Activated naive CD4-positive, alpha-beta T cell treated with anti-CD3 and anti-CD28 coated beads for 36 hours (primary cell): ENCODE data around the gene TRPM3. TPM values are rescaled to one million over a fixed set of nuclear protein-coding genes. Genes with fewer than 3 reads are reported as not detected.

Source experiments
- CTCF ChIA-PET: fragments of 350-600 bp; sonication (Branson Sonifier 250); formaldehyde crosslinking; loops from one replicate; lab custom pipeline; 2021; ENCODE audit warnings: antibody characterized with exemption; lab: Charles Lee
- DNase-seq: peaks from one replicate; pipeline ENCODE4 v3.0.0-alpha.2; 2020
- H3K27ac Mint-ChIP-seq: one replicate; pipeline ENCODE4 v1.8.0; 2021; ENCODE audit warnings: mild to moderate bottlenecking, mixed read lengths
- H3K27me3 Mint-ChIP-seq: one replicate; pipeline ENCODE4 v1.8.0; 2021; ENCODE audit warnings: low read depth, mixed read lengths
- H3K36me3 Mint-ChIP-seq: one replicate; pipeline ENCODE4 v1.8.0; 2021; ENCODE audit warnings: low read depth, mixed read lengths
- H3K4me1 Mint-ChIP-seq: one replicate; pipeline ENCODE4 v1.8.0; 2021; ENCODE audit warnings: low read depth, mixed read lengths
- H3K4me3 Mint-ChIP-seq: one replicate; pipeline ENCODE4 v1.8.0; 2021; ENCODE audit warnings: mild to moderate bottlenecking, moderate library complexity, mixed read lengths
- H3K9me3 Mint-ChIP-seq: one replicate; pipeline ENCODE4 v1.8.0; 2021; ENCODE audit warnings: mixed read lengths
- intact Hi-C: fragments of 100-400 bp; cut with micrococcal nuclease; formaldehyde crosslinking; loops from one replicate; pipeline ENCODE4 v1.15.1; 2023
- total RNA-seq, 2 experiments: library from RNA; stranded (reverse); gene quantifications; one replicate each; pipeline ENCODE4 v1.2.3, GENCODE V29; 2021

Gene TRPM3
- total RNA-seq, 2 experiments from 2014 or later: 0.02 TPM; not detected in 1

DNA sequence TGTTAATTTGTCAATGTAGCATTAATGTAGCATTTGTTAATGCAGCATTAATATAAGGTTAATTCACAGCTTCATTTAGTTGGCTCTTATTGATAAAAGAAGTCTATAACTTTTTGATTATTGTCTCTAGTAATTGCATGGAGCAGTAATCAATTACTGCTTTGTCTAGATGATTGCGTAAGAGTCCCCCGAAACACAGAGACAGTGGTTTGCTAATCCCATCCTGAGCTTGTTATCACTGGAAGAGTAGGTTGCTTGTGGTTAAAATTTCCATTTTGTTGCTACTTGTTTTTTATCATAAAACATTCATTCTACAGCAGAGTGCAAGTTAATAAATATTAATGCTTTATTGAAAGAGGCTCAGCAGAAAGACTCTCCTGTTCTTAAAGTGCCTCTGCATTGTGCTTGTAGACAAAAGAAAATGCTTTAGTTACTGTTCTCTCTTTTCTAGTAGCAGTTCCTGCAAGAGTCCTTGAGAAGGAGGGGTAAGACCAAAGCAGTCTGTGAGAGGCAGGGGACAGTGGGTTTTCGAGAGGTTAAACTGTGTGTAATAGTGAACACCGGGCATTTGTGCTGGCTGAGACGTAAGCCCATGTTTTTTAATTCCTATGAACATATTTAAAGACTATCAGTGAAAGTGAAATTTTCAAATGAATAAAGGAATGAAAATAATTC, 291.7 kb downstream of the TRPM3 start:
- peaks cover 7% of the 10 kb centered on the region for H3K27me3 Mint-ChIP-seq
- intact Hi-C loops: no loop called here
- H3K27ac Mint-ChIP-seq: no peak overlapping the region
- H3K9me3 Mint-ChIP-seq: no peaks in the 10 kb centered on the region
- H3K4me1 Mint-ChIP-seq: no peaks in the 10 kb centered on the region
- no peak for DNase-seq
- H3K36me3 Mint-ChIP-seq: no peaks in the 10 kb centered on the region
- CTCF ChIA-PET: interaction anchor here (0.6 kb wide), 1 partner anchor 699 kb away, joined by 6 read pairs; no protein-coding TSS in a partner anchor
- no peak overlapping the region for H3K4me3 Mint-ChIP-seq

DNA sequence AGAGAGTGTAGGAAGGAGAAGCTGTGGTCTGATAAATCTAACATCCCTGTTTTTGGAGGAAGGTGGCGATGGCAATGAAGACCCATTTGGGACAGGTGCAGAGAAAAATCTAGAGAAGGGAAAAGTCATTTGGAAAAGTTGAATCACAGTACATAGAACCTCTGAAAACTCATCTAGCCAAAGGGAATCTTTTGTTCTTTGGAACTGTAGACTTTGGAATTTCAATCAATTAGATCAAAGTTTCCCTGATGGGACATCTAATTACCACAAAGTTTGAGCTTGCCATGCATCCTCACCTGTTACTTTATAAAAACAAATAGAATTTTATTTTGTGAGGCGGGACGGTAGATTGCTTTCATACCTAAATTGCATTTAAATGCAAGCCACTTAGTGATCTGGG, 294.9 kb downstream of the TRPM3 start:
- DNase-seq: no peak
- CTCF ChIA-PET: no interaction called here
- Mint-ChIP-seq H3K27ac (no peak overlapping the region), H3K4me1 (no peaks in the 10 kb centered on the region), H3K27me3 (peaks cover 3% of the 10 kb centered on the region), H3K4me3 (no peak overlapping the region), H3K9me3 (no peaks in the 10 kb centered on the region), H3K36me3 (no peaks in the 10 kb centered on the region)
- intact Hi-C loops: no loop called here

DNA sequence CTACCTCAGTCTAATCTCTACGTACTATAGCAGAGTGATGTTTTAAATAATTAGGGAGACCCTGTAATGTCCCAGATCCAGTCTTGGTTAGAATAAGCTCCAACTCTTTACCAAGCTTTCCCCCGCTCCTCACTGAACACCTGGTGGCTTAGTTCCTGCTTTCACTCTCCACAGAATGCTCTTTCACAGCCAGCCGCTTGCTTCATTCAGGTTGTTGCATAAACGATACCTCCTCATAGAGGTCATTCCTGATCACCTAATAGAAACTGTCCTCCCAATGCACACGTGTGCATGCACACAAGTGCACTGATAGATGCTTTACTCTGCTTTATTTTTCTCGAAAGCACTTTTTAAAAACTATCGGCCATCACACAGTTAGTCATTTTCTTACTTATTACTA, 298.1 kb downstream of the TRPM3 start:
- H3K36me3 Mint-ChIP-seq: no peaks in the 10 kb centered on the region
- no peaks in the 10 kb centered on the region for H3K4me1 Mint-ChIP-seq
- CTCF ChIA-PET: no interaction called here
- intact Hi-C loops: no loop called here
- no peak overlapping the region for H3K4me3 Mint-ChIP-seq
- no peaks in the 10 kb centered on the region for H3K9me3 Mint-ChIP-seq
- no peak overlapping the region for H3K27ac Mint-ChIP-seq
- H3K27me3 Mint-ChIP-seq: peaks cover 3% of the 10 kb centered on the region
- DNase-seq: no peak

DNA sequence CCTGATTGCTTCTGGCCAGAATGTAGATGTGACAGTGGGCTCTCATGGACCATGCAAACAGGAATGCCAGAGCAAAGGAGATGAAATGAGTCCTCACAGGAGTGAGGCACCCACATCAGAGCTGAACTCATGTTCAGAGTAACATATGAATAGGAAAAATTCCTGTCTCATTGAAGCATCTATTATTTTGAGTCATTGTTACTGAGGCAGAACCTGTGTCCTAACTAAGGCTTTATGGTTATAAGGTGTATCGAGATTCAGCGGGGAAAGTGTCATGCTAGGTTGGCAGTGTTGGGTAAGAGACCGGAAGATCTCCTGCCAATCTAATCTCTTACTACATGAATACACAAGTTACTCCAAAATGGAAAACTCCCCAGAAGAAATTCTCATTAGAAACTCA, 304.1 kb downstream of the TRPM3 start:
- Mint-ChIP-seq H3K27me3 (peaks cover 2% of the 10 kb centered on the region), H3K27ac (no peak overlapping the region), H3K4me1 (no peaks in the 10 kb centered on the region), H3K4me3 (no peak overlapping the region), H3K36me3 (no peaks in the 10 kb centered on the region), H3K9me3 (no peaks in the 10 kb centered on the region)
- CTCF ChIA-PET: no interaction called here
- no peak for DNase-seq
- intact Hi-C loops: no loop called here

DNA sequence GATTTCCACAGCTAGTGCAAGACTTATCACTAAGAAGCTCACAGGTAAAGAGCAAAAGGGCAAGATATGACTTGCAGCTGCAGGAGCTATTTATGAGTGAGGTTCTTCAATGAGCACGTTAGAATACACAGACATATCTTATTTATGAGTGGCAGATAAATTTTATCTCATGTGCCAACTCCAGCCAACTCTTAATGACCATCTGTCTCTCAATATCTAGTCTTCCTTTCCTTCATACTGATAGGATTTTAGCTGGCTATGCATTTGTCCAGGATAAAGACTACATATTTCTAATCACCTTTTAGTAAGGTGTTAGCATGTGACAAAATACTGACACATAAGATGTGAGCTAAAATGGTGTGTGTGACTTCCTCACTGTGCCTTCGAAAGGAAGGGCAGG, 304.5 kb downstream of the TRPM3 start:
- no peaks in the 10 kb centered on the region for H3K9me3 Mint-ChIP-seq
- H3K4me1 Mint-ChIP-seq: no peaks in the 10 kb centered on the region
- CTCF ChIA-PET: no interaction called here
- H3K27ac Mint-ChIP-seq: no peak overlapping the region
- no peak overlapping the region for H3K4me3 Mint-ChIP-seq
- no peaks in the 10 kb centered on the region for H3K36me3 Mint-ChIP-seq
- peaks cover 2% of the 10 kb centered on the region for H3K27me3 Mint-ChIP-seq
- intact Hi-C loops: no loop called here
- no peak for DNase-seq

DNA sequence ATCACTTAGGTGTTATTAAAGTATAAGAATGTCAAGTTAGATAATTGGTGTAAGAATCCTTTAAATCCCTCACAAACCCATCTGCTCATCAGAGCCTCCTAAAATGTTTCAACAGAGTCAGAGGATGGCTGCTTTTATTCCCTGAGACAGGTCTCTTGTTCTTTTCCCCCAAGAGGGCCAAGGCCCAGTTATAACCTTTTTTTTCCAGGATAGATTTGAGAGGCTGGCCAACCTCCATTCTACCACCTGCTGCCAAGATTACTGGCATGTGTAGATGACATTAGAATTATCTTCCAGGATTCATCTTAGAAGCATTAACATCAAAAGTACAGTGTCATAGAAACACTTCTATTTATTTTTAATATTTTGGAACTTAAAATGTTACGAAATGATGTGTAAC, 305.1 kb downstream of the TRPM3 start:
- no peaks in the 10 kb centered on the region for H3K4me1 Mint-ChIP-seq
- DNase-seq: no peak
- H3K36me3 Mint-ChIP-seq: no peaks in the 10 kb centered on the region
- intact Hi-C loops: no loop called here
- H3K27ac Mint-ChIP-seq: no peak overlapping the region
- CTCF ChIA-PET: interaction anchor here (0.6 kb wide), 1 partner anchor 219 kb away, joined by 4 read pairs; no protein-coding TSS in a partner anchor
- H3K4me3 Mint-ChIP-seq: no peak overlapping the region
- H3K9me3 Mint-ChIP-seq: no peaks in the 10 kb centered on the region
- H3K27me3 Mint-ChIP-seq: peaks cover 2% of the 10 kb centered on the region

DNA sequence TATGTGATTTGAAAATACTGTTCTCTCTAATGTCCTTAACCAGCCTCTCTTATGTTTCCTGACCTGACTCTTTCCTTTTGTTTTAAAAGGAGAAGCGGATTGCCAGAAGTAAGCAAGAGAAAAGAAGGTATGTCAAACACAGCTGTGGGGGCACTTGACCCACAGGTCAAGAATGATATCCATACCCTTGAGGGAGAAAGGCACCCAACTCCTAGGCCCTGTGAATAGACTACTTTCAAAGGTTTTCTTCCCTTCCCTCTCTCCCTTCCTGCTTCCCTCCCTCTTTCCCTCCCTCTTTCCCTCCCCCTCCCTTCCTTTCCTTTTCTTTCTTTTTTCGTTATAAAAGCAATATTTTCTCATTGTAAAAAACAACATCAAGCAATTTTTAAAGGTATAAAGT, 306.8 kb downstream of the TRPM3 start:
- Mint-ChIP-seq H3K27ac (no peak overlapping the region), H3K4me3 (no peak overlapping the region)

DNA sequence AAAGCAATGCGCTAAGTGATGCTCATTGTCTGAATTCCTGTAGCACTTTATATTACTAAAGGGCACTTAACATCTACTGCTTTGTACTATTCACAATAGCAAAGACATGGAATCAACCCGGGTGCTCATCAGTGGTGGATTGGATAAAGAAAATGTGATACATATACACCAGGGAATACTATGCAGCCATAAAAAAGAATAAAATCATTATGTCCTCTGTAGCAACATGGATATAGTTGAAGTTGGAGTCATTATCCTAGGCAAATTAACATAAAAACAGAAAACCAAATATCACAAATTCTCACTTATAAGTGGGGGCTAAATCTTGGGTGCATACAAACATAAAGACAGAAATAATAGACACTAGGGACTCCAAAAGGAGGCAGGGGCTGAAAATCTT, 308.3 kb downstream of the TRPM3 start:
- Mint-ChIP-seq H3K27me3 (peaks cover 5% of the 10 kb centered on the region), H3K4me3 (no peak overlapping the region), H3K9me3 (no peaks in the 10 kb centered on the region), H3K4me1 (no peaks in the 10 kb centered on the region), H3K36me3 (no peaks in the 10 kb centered on the region), H3K27ac (no peak overlapping the region)
- CTCF ChIA-PET: no interaction called here
- intact Hi-C loops: no loop called here
- DNase-seq: no peak

More for the DNA sequence above, 306.8 kb downstream of the TRPM3 start:
- H3K9me3 Mint-ChIP-seq: no peaks in the 10 kb centered on the region
- CTCF ChIA-PET: no interaction called here
- DNase-seq: no peak
- intact Hi-C loops: no loop called here
- no peaks in the 10 kb centered on the region for H3K36me3 Mint-ChIP-seq
- peaks cover 5% of the 10 kb centered on the region for H3K27me3 Mint-ChIP-seq
- no peaks in the 10 kb centered on the region for H3K4me1 Mint-ChIP-seq

DNA sequence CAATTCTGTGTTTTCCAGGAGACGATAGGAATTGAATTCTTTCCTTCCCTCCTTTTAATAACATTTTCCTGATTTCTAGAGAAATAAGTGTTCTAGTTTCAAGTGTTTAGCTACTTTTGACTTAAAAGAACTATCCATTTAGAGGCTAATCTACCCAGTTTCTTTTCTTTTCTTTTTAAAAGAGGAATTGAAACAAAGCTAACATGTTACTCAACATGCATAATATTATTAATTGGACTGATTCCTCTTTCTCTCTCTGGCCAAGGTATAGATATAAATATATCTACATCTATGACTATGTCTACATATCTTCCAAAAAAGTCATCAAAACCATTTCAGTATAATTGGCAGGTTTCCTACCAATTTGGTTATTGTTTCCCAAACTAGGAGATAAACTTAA, 309.8 kb downstream of the TRPM3 start:
- Mint-ChIP-seq H3K9me3 (no peaks in the 10 kb centered on the region), H3K27me3 (peaks cover 5% of the 10 kb centered on the region), H3K4me1 (no peaks in the 10 kb centered on the region), H3K27ac (no peak overlapping the region), H3K4me3 (no peak overlapping the region), H3K36me3 (no peaks in the 10 kb centered on the region)
- no peak for DNase-seq
- CTCF ChIA-PET: interaction anchor here (0.6 kb wide), 1 partner anchor 149 kb away, joined by 4 read pairs; no protein-coding TSS in a partner anchor
- intact Hi-C loops: no loop called here

DNA sequence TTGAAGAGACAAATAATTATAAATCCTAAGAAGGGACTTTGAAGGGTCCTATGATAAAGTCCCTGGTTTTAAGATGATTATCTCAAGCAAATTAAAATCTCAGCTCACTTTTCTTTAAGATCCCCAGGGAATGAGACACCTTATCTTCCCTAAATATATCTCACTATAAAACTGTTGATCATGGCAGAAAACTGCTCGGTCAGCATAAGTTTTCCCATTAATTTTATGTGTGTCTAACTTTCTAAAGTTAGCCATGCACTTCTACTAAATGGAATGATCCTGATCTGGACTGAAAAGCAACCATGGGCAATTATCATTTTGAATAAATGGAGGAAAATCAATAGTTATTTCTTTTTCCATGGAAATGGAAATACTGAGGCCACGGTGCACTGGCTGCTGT, 314.5 kb downstream of the TRPM3 start:
- Mint-ChIP-seq H3K9me3 (no peaks in the 10 kb centered on the region), H3K4me3 (no peak overlapping the region), H3K4me1 (no peaks in the 10 kb centered on the region), H3K27ac (no peak overlapping the region), H3K36me3 (no peaks in the 10 kb centered on the region), H3K27me3 (peaks cover 13% of the 10 kb centered on the region)
- DNase-seq: no peak
- intact Hi-C loops: no loop called here
- CTCF ChIA-PET: no interaction called here

DNA sequence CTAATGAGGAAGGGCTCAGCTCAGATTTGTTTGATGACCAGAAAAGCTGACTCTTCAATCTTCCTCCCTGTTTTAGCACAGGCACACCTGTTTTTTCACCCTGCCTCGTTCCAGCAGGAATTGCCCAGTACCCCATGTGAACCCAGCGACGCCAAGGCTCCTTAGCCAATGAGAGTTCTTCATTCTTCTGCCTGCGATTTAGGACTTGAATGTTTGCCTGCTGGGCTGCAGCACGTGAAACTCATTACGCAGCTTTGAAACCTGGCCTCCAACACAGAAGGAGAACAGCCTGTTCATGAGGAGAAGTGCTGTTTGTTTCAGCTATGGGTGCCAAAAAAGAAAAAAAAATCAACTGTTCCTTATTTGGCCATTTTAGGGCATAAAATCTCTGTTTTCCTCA, 315.5 kb downstream of the TRPM3 start:
- peaks cover 13% of the 10 kb centered on the region for H3K27me3 Mint-ChIP-seq
- no peak overlapping the region for H3K27ac Mint-ChIP-seq
- no peaks in the 10 kb centered on the region for H3K9me3 Mint-ChIP-seq
- H3K36me3 Mint-ChIP-seq: no peaks in the 10 kb centered on the region
- intact Hi-C loops: no loop called here
- no peak overlapping the region for H3K4me3 Mint-ChIP-seq
- H3K4me1 Mint-ChIP-seq: no peaks in the 10 kb centered on the region
- CTCF ChIA-PET: no interaction called here
- no peak for DNase-seq

DNA sequence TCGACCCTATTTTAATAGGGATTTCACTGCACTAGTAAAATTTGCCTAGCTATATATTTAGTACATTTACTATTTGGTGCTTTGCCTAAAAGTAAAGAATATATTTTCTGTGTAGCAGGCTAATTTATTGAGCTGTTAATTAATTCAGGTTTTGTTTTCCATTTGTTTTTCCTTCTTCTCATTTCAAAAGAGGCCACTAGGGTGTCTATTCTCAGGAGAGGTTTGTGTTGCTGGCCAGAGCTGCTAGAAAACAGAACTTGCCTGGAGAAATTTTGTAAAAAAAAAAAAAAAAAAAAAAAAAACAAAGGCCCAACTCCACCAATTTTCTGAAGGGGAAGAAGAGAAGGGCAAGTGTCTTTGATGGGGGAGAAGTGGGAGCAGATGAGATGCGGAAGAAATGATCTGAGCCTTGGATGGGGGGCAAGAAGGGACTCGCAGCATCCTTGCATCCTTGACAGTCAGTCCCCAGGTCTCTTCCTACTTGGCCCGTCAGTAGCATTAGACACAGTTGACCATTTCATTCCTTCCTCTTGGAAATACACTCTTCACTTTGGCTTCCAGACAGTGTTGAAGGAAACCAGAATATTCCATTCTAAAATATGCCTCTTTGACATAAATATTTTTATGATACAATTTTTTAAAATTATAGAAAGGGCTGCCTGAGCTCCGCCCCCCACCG, 318.5 kb downstream of the TRPM3 start:
- Mint-ChIP-seq H3K9me3 (no peaks in the 10 kb centered on the region), H3K27me3 (peaks cover 10% of the 10 kb centered on the region), H3K4me3 (no peak overlapping the region), H3K36me3 (no peaks in the 10 kb centered on the region), H3K27ac (no peak overlapping the region), H3K4me1 (no peaks in the 10 kb centered on the region)
- CTCF ChIA-PET: no interaction called here
- DNase-seq: no peak
- intact Hi-C loops: no loop called here

DNA sequence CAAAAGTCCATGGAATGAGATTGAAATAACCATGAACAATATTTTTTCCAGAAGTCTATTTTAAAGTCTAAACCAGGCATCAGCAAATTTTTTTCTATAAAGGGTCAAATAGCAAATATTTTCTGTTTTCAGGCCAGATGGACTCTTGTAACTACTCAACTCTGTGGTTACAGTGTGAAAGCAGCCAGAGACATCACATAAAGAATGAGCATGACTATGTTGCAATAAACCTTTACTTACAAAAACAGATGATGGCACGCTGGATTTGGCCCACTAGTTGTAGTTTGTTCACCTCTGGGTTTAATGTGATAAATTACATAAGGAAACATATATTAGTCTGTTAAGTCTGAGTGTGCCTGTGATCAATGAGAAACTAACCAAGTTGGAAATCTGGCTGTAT, 319.2 kb downstream of the TRPM3 start:
- CTCF ChIA-PET: no interaction called here
- H3K36me3 Mint-ChIP-seq: no peaks in the 10 kb centered on the region

More for the DNA sequence above, 319.2 kb downstream of the TRPM3 start:
- peaks cover 10% of the 10 kb centered on the region for H3K27me3 Mint-ChIP-seq
- intact Hi-C loops: no loop called here
- no peak overlapping the region for H3K27ac Mint-ChIP-seq
- no peaks in the 10 kb centered on the region for H3K9me3 Mint-ChIP-seq
- no peaks in the 10 kb centered on the region for H3K4me1 Mint-ChIP-seq
- no peak for DNase-seq
- no peak overlapping the region for H3K4me3 Mint-ChIP-seq
